Mesenteric fat pad (tissue), 1 donor: ENCODE results near the gene ESRRG. TPM values are rescaled to one million over a fixed set of nuclear protein-coding genes. Genes with fewer than 3 reads are reported as not detected.
"Not testable (repeated sequence)": the region's sequence is repeated elsewhere in the genome, so short reads cannot be mapped to it uniquely, and the experiment has no call there.

Experiments used
- DNase-seq: peaks from one replicate; pipeline ENCODE4 v3.0.0-alpha.2; 2020; ENCODE audit warnings: low spot score
- total RNA-seq: library from RNA; stranded (reverse); fragmentation: NEBNext Ultra II Directional; extraction: Animal tissue kit (Norgen Biotek cat#: 25700); gene quantifications from one replicate; pipeline ENCODE4 v1.2.1, GENCODE V29; 2021
- donor health status: DM: yes; HTN: yes; CAD: no.

Gene ESRRG
- total RNA-seq, 1 donor from 2014 or later = 1.9 TPM

GRCh38 chr1:216705676-216706075, 17.6 kb downstream of the ESRRG start:
- no peak for DNase-seq

GRCh38 chr1:216704065-216704464, 19.2 kb downstream of the ESRRG start:
- DNase-seq = not testable (repeated sequence)

- DNase-seq = no peak
Measured at GRCh38 chr1:216702170-216702569, 21.1 kb downstream of the ESRRG start.

- no peak for DNase-seq
Measured at GRCh38 chr1:216700779-216701178, 22.4 kb downstream of the ESRRG start.

- DNase-seq = no peak
Measured at GRCh38 chr1:216691710-216692109, 31.5 kb downstream of the ESRRG start.

GRCh38 chr1:216690603-216691002, 32.6 kb downstream of the ESRRG start:
- DNase-seq = no peak

- DNase-seq = no peak
Measured at GRCh38 chr1:216688127-216688657, 35.0 kb downstream of the ESRRG start.

- DNase-seq = no peak
Measured at GRCh38 chr1:216686860-216687766, 36.1 kb downstream of the ESRRG start.

GRCh38 chr1:216682752-216683151, 40.5 kb downstream of the ESRRG start:
- no peak for DNase-seq

GRCh38 chr1:216679108-216679507, 44.1 kb downstream of the ESRRG start:
- no peak for DNase-seq

- no peak for DNase-seq
Measured at GRCh38 chr1:216670118-216670883, 52.9 kb downstream of the ESRRG start.

GRCh38 chr1:216666441-216666840, 56.8 kb downstream of the ESRRG start:
- no peak for DNase-seq

- DNase-seq = no peak
Measured at GRCh38 chr1:216665856-216666255, 57.4 kb downstream of the ESRRG start.

- no peak for DNase-seq
Measured at GRCh38 chr1:216665406-216665805, 57.8 kb downstream of the ESRRG start.

- DNase-seq = no peak
Measured at GRCh38 chr1:216662681-216663080, 60.5 kb downstream of the ESRRG start.

- no peak for DNase-seq
Measured at GRCh38 chr1:216660561-216660960, 62.7 kb downstream of the ESRRG start.

- DNase-seq = no peak
Measured at GRCh38 chr1:216653001-216653400, 70.2 kb downstream of the ESRRG start.

GRCh38 chr1:216651826-216652418, 71.3 kb downstream of the ESRRG start:
- no peak for DNase-seq

GRCh38 chr1:216643176-216643575, 80.1 kb downstream of the ESRRG start:
- DNase-seq = no peak

- DNase-seq = no peak
Measured at GRCh38 chr1:216641669-216642460, 81.4 kb downstream of the ESRRG start.

- no peak for DNase-seq
Measured at GRCh38 chr1:216640100-216640499, 83.1 kb downstream of the ESRRG start.
